ENCODE measurements around the gene TNFAIP8.

Gene TNFAIP8

DNA sequence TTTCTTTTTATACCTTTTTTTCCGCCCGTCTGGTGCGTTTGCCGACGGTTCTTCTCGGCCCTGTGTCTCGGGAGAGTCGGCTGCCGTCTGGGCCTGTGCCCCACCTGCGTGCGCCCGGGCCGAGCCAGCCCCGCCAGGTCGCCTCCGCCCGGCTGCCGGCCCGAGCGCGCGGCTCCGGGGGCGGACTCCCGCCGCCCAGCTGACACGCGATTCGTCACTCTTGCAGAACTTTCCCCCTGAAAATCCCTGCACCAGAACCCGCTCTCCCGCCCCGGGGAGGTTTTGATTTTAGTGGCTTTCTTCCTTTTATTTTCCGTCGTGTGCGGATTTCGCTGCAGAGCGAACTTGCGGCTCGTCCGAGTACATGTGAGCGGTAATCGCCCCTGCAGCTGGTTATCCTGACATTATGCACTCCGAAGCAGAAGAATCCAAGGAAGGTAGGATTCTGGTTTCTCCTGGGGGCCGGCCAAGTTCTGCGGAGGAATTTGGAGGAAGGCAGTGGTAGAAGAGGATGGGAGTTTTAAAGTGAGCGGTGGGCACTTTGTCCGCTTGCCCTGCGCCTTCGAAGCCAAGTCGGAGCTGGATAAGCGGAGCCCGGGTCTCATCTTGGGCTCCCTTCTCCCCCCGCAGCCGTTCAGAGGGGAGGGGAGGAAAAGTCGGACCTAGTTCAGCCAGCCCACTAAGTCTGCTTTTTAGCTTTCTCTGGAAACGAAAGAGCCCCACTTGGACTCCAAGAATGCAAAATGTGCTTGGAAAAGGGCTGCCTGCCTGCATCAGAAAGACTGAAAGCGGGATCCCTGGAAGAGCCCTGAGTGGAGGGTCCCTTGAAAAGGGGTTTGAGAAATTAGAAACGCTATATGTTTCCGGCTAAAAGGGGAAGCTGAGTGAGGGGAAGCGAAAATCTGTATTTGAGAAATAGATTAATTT lies at the start of gene TNFAIP8:
Gene TNFAIP8, plus strand, starts transcription at position 335 of the 927 bp plus-strand sequence. Its CDS starts 72 bp downstream, at position 407.
- DNase-seq (ENCODE audit: low spot score) = peak; percentile 35

DNA sequence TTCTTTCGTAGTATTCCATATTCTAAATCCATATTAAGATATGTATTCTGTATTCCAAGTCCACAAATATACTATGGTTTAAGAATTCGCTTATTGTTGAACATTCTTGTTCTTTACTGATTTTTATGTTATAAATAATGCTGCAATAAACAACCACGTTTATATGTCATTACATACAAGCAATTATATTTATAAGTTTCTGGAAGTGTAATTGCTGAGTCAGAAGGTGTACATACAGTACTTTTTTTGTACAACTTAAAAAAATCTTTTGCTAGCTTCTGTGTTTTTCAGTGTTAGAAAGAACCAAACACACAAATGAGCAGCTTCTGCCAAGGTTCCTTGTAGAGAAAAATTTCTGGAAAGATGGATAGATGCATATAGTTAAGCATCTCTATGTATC lies 48.6 kb upstream of the TNFAIP8 start:
- no peak for DNase-seq (ENCODE audit: low spot score)

DNA sequence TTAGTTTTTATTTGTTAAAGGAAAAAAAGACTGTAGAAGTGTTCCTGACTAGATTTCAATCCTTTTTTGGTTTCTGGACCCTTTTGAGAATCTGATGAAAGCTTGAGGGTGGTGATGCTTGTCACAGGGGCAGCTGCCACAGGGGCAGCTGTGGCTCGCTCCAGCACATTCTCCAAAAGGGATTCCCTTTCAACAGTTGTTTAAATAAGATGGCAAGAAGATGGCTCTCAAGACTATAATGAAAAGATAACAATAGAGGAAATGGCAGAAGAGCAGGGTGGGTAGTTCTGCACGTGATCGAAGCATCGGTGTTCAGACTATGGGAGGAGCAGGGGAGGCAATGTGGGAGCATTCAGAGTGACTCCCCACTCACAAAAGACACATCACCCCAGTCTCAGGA lies 46.5 kb upstream of the TNFAIP8 start:
- DNase-seq (ENCODE audit: low spot score) = no peak

GRCh38 chr5:119311688-119312087 lies 44.1 kb upstream of the TNFAIP8 start:
- DNase-seq (ENCODE audit: low spot score) = no peak

DNA sequence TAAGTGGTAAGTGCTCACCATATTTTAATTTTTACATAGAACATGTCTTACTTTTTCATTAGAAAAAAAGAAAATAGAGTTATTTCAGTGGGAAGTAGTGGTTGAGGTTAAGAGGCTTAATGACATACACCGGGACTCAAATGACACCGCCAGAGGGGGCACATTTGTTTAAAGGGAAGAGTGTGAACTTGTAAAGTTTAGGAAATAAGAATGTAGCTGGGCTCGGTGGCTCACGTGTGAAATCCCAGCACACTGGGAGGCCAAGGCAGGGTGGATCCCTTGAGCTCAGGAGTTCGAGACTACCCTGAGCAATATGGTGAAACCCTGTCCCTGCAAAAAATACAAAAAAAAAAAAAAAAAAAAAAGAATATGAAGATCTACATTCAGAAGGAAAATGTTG lies 43.4 kb upstream of the TNFAIP8 start:
- DNase-seq (ENCODE audit: low spot score) = no peak

DNA sequence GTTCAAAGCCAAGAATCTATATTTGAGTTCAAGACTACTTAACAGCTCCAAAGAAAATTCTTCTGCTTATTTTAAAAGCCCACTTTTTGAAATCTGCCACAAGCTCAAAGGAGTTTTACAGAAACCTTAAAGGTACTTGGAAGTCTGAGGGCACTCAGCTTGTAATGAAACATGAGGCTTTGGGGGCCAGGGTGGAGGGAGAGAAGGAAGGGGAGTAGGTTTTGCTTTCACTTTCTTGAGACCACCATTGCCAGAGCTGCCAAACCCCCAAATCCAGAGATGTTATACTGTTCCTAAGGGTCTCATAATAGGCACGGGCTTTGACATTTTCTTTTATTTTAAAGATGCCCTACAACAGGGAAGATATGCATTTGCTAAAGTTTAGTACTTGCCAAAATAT lies 42.6 kb upstream of the TNFAIP8 start:
- DNase-seq (ENCODE audit: low spot score) = no peak

DNA sequence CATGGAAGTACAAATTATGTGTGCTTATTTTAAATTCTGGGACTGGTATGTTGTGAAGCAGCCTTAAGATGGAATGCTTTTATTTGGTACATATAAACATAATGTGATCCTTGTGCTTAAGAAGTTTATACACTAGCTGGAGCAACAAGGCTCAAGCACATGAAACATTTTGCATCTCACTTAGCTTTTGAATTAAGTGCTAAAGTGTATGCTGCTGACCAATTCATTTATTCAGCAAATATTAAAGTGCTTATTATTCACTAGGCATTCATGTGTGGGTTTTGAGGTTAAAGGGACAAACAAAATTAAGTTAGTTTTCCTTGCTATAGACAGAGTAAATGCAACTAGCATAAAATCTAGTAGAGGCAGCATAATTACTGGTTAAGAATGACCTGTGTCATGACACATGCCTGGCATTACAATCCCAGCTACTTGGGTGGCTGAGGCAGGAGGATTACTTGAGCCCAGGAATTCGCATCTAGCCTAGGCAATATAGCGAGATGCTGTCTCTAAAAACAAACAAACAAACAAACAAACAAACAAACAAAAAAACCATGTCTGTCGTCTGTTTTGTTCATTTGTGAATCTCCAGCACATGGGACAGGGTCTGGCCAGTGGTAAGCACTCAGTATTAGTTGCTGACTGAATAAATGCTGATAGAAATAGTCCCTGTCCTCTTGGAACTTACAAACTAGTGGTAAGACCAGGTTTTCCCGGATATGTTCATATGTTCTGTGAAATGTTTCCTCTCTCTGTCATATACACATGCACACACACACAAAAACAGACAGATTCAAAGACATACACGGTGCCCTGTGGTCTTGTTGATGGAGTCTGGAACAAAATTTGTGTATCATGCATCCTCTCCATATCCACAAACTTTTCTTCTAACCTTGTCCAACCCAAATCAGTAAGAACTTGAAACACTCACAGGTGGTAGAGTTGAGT lies 41.9 kb upstream of the TNFAIP8 start:
- DNase-seq (ENCODE audit: low spot score) = no peak

- DNase-seq (ENCODE audit: low spot score) = peak; percentile 26
These were observed 40.3 kb upstream of the TNFAIP8 start for GRCh38 chr5:119315516-119315949.

- no peak for DNase-seq (ENCODE audit: low spot score)
These were observed 39.7 kb upstream of the TNFAIP8 start for GRCh38 chr5:119316086-119316485.

- no peak for DNase-seq (ENCODE audit: low spot score)
These were observed 38.9 kb upstream of the TNFAIP8 start for GRCh38 chr5:119316906-119317305.

- DNase-seq (ENCODE audit: low spot score) = no peak
These were observed 37.4 kb upstream of the TNFAIP8 start for GRCh38 chr5:119318256-119318894.

GRCh38 chr5:119319401-119319800 lies 36.4 kb upstream of the TNFAIP8 start:
- DNase-seq (ENCODE audit: low spot score) = no peak

GRCh38 chr5:119319890-119320289 lies 35.9 kb upstream of the TNFAIP8 start:
- no peak for DNase-seq (ENCODE audit: low spot score)

GRCh38 chr5:119321569-119322311 lies 34.1 kb upstream of the TNFAIP8 start:
- no peak for DNase-seq (ENCODE audit: low spot score)

- DNase-seq (ENCODE audit: low spot score) = no peak
These were observed 33.4 kb upstream of the TNFAIP8 start for GRCh38 chr5:119322312-119322947.

- DNase-seq (ENCODE audit: low spot score) = no peak
These were observed 32.8 kb upstream of the TNFAIP8 start for GRCh38 chr5:119322948-119323537.

GRCh38 chr5:119323601-119324000 lies 32.2 kb upstream of the TNFAIP8 start:
- no peak for DNase-seq (ENCODE audit: low spot score)

DNA sequence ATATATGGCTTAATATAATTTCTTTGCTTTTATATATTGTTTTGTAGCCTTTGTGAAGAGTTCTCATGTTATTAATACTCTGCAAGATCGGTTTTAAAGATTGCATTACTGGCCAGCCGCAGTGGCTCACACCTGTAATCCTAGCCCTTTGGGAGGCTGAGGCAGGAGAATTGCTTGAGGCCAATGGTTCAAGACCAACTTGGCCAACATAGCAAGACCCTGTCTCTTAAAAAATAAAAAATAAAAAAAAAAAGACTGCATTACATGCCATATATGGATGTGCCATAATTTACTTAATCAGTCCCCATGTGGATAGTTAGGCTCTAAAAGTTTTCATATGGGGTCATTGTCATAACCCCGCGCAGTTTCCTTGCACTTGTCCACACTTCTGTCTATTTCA lies 31.0 kb upstream of the TNFAIP8 start:
- DNase-seq (ENCODE audit: low spot score) = no peak

GRCh38 chr5:119327018-119327417 lies 28.8 kb upstream of the TNFAIP8 start:
- DNase-seq (ENCODE audit: low spot score) = no peak
